ENCODE data around the gene KRTAP29-1. TPM values are rescaled to one million over a fixed set of nuclear protein-coding genes. Genes with fewer than 3 reads are reported as not detected.
A peak's percentile ranks its signal among the peaks of the same experiment; 100 is the strongest.
"Not testable (repeated sequence)": the region's sequence is repeated elsewhere in the genome, so short reads cannot be mapped to it uniquely, and the experiment has no call there.

The KRTAP29-1 gene
- polyA plus RNA-seq, 1 donor (not counting 4 experiments of a cell fraction or from before 2014, with no cell fraction given), result not detected

GRCh38 chr17:41347869-41348760, 45.5 kb upstream of the KRTAP29-1 start:
- no peak overlapping the region for H3K4me3 ChIP-seq (ENCODE audit: control insufficient read depth in 2 of 3, extremely low read depth in 1 of 3, insufficient read depth in 2 of 3, low read depth in 1 of 3, low read length in 3 of 3)
- DNase-seq (ENCODE audit: low read depth, low spot score) (peak; percentile 76), FAIRE-seq (peak; percentile 98)
- no peaks in the 10 kb centered on the region for H3K9me1 ChIP-seq (ENCODE audit: control insufficient read depth, extremely low read depth, insufficient read depth, low read length)
- H3K27ac ChIP-seq (ENCODE audit: control insufficient read depth, insufficient read depth, low read length), result peak overlapping the region; percentile 32
- peak overlapping the region; percentile 4 for H3K4me2 ChIP-seq (ENCODE audit: control insufficient read depth, extremely low read depth, insufficient read depth, low read depth, low read length)
- no peaks in the 10 kb centered on the region for H3K9me3 ChIP-seq (ENCODE audit: control insufficient read depth, low read depth, low read length)
- H3K27me3 ChIP-seq (ENCODE audit: control insufficient read depth, extremely low read depth, insufficient read depth, low read length), result no peaks in the 10 kb centered on the region
- H3K79me2 ChIP-seq (ENCODE audit: control insufficient read depth, insufficient read depth, low read length), result no peaks in the 10 kb centered on the region
- peaks cover 31% of the 10 kb centered on the region for H3K4me1 ChIP-seq (ENCODE audit: control insufficient read depth, extremely low read depth, insufficient read depth, low read length)
- no peak overlapping the region for H3K9ac ChIP-seq (ENCODE audit: control insufficient read depth, extremely low read depth, insufficient read depth, low read length)
- dilution Hi-C loops (cut with MboI; ENCODE audit: extremely low pct_ligation_motif_present, low sequenced_read_pairs), result no loop called here
- TF ChIP-seq EZH2 (IDR thresholded peaks at IDR 0.05; ENCODE audit: low read length), result no peak
- TF ChIP-seq CTCF (optimal IDR thresholded peaks at IDR 0.05 in 1 of 3, IDR thresholded peaks at IDR 0.05 in 1 of 3, conservative IDR thresholded peaks at IDR 0.05 in 1 of 3; ENCODE audit: extremely low read depth in 1 of 3, insufficient read depth in 2 of 3, low read length in 3 of 3), result no peak
- no peaks in the 10 kb centered on the region for H3K36me3 ChIP-seq (ENCODE audit: control insufficient read depth in 2 of 2, extremely low read depth in 1 of 2, insufficient read depth in 2 of 2, low read length in 2 of 2)
- no peaks in the 10 kb centered on the region for H4K20me1 ChIP-seq (ENCODE audit: control insufficient read depth, extremely low read depth, insufficient read depth, low read length)
- no peak overlapping the region for H2AFZ ChIP-seq (ENCODE audit: control insufficient read depth, low read length)

GRCh38 chr17:41346421-41346820, 43.8 kb upstream of the KRTAP29-1 start:
- H3K4me1 ChIP-seq (ENCODE audit: control insufficient read depth, extremely low read depth, insufficient read depth, low read length), result peaks cover 20% of the 10 kb centered on the region
- H2AFZ ChIP-seq (ENCODE audit: control insufficient read depth, low read length); H4K20me1 ChIP-seq (ENCODE audit: control insufficient read depth, extremely low read depth, insufficient read depth, low read length); H3K27ac ChIP-seq (ENCODE audit: control insufficient read depth, insufficient read depth, low read length); H3K4me3 ChIP-seq (ENCODE audit: control insufficient read depth in 2 of 3, extremely low read depth in 1 of 3, insufficient read depth in 2 of 3, low read depth in 1 of 3, low read length in 3 of 3); dilution Hi-C loops (cut with MboI; ENCODE audit: extremely low pct_ligation_motif_present, low sequenced_read_pairs); H3K9me3 ChIP-seq (ENCODE audit: control insufficient read depth, low read depth, low read length); H3K9me1 ChIP-seq (ENCODE audit: control insufficient read depth, extremely low read depth, insufficient read depth, low read length); H3K36me3 ChIP-seq (ENCODE audit: control insufficient read depth in 2 of 2, extremely low read depth in 1 of 2, insufficient read depth in 2 of 2, low read length in 2 of 2); H3K4me2 ChIP-seq (ENCODE audit: control insufficient read depth, extremely low read depth, insufficient read depth, low read depth, low read length); H3K27me3 ChIP-seq (ENCODE audit: control insufficient read depth, extremely low read depth, insufficient read depth, low read length); H3K9ac ChIP-seq (ENCODE audit: control insufficient read depth, extremely low read depth, insufficient read depth, low read length); DNase-seq (ENCODE audit: low read depth, low spot score); FAIRE-seq; H3K79me2 ChIP-seq (ENCODE audit: control insufficient read depth, insufficient read depth, low read length): not testable (repeated sequence)
